NCI-H69 (cell line): ENCODE data around the gene PRRT1.
"Not testable (repeated sequence)": the region's sequence is repeated elsewhere in the genome, so short reads cannot be mapped to it uniquely, and the experiment has no call there.

Experiments used
- DNase-seq: peaks from one replicate; lab custom pipeline; 2025; lab: John Stamatoyannopoulos, UW

Gene PRRT1

DNA sequence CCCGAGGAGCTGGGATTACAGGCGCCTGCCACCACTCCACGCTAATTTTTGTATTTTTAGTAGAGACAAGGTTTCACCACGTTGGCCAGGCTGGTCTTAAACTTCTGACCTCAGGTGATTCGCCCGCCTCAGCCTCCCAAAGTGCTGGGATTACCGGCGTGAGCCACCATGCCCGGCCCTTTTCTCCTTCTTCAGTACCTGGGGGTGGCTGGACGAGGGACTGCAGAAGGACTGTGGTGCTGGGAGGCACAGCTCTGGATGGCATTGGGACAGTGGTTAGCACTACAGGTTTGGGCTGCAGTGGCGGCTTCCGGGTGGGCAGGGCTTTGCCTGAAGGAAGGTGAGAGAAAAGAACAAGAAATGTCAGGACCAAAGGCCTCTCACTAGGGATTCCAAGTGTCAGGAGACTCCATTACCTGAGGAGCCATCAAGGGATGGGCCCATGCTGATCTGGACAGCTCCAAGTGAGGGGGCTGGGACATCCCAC, 31.1 kb downstream of the PRRT1 start:
- DNase-seq: no peak

DNA sequence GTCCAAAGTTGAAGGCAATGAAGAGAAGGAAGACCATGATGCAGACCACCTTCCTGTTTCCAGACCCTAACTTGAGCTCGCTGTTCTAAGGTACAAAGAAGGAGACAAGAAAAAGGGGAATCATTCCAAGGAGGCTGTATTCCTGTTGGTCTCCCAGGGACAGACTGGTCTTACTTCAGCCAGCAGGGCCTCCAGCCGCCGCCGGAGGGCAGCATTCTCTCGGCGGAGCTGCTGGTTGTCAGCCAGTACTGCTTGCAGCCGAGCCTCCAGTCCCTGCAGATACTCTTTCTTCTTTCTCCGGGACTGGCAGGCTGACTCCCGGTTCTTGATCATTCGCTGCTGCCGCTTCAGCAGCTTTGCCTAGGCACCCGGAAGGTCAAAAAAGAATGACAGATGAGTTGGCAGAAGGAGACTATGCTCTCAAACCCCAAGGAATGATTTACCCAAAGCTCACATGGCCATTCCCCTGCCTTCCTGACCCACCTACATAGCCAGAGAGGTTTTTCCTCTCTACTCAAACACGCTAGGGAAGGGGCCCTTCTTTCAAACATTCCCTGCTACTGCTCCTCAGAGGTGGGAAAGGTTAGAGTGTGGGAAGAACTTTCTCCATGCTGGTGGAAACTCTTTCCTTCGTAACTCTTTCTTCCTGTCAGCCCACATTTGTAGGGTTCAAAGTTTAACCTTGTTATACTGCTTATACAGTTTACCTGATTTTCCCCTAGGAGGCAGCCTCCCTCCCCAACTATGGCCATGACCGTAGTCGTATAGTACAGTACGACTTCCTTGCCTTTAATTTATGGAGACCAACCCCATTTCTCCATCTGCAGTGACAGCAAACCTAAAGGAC, 32.7 kb downstream of the PRRT1 start:
- peak; percentile 82 for DNase-seq

DNA sequence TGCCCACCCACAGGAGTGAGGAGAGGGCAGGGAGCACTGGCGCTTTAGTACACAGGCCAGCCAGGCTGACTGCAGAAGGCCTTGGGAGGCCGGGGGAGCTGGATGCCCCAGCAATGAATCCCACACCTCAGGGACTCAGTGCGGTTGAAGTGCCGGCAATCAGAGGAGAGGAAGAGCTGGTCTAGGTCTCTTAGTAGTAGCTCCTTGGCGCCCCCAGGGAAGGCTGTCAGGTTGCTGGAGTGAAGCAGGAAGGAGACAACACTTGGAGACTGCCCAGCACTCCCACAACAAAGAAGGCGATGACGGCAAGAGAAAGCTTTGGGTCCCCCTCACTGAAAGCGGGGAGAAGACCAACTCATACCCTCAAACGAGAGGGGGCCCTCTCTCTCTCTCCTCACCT, 34.3 kb downstream of the PRRT1 start:
- no peak for DNase-seq

DNA sequence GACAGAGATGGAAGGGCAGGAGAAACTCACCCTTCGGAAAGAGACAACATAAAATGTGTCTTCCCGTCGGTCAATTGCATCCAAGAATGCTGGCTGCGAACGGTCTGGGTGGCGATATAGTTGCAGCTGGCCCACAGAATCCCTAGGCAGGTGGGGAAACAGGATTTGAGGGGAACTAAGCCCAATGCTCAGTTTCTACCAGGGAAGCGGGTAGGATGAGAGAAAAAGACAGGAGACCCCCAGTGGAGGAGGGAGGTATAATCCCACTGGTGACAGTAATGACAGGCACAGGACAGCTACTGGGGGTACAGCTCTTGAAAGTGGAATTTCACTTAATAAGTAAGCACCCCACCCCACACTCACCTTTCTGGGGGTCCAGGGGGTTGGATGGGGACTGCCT, 35.1 kb downstream of the PRRT1 start:
- peak; percentile 15 for DNase-seq

DNA sequence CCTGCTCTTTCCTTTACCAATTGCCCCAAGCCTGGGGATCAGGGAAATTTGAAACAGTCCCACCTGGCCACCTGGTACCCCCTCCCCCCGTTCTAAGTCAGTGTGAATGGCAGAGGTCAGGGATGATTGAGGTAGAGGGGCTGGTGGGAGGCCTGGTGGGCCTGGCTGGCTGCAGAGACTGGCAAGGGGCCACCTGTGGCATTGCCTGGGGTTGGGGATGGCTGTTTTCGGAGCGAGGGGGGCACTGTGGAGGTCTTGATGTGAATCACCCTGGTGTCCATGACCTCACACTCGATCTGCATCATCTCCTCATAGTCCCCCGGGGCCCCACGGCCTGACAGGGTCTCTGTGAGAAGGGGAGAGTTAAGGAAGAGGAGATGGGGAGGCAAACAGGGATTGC, 36.1 kb downstream of the PRRT1 start:
- no peak for DNase-seq

DNA sequence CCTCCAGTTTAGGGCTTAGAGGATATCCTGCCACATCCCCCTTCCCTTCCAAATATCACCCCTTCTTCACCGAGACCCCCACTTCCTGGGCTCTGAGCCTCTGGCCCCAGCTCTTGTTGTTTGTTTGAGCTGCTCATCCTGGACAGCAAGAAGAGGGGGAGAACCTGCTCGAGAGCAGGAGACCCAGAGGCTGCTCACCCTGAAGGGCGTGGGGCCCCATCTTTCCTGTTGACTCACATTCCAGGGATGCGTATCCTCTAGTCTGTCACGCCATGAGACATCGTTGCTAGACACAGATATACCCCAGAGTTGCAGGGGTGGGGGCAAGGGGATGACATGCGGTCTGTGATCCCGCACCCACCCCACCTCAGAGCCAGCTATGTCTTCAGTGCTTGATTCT, 36.9 kb downstream of the PRRT1 start:
- no peak for DNase-seq

DNA sequence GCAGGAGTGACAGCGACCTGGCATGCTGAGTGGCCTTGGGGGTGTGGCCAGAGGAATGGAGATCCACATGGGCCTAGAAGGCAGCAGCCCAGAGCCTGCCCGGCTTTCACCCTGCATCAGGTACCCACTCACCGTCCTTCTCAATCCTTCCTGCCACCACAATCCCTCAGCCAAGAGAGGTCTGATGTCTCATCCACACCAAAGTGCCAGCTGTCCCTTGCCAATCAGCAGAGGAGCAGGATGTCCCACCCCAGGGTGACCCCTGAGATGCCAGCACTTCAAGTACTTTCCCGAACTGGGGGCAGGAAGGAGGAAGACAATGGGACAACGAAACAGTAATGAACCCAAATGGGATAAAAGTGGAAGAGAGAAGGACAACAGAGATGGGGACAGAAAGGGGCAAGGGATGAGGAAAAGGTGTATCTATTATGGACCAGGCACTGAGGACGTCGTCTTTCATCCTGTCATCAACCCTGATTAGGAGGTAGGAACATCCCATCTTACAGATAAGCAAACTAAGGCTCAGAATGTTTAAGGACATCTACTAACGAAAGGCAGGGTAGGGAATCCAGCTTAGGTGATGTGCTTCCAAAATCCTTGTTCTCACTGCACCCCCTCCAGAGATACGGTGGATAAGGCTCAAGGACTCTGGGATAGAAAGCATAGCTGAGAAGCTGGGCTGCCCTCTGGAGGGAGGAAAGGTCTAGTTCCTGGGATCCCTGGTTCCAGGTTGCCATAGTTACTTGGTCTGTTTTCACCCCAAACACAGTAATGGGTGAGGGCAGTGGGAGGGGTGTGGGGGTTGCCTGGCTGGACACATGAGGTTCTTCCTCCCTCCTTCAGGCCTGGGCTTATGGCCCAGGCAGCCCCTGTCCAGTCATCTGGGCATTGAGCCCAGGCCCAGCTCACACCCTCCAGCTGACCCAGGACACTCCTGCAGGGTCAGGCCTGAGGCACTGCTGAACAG, 38.1 kb downstream of the PRRT1 start:
- no peak for DNase-seq

DNA sequence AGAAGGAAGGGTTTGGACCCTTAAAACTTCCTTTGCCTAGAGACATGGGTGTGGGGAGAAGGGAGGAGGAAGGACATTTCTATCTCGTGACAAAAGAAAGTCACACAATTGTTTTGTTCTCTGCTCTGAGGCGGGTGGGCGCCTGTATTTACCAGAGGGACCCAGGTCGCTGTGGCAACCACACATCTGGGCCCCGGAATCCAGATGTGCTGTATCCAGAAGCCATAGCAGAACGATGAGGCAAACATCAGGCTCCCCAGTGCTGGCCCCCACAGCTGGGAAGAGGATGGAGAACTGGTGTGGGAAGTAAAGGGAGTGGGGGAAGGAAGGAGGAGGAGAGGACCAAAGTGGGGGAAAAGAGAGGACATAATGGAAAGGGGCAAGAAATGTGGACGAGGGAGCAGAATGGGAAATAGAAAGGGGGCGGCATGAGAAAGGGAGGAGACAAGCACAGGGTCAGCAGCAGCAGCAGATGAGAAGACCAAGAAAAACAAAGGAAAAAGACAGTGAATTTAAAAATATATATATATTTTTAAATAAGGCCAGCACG, 39.2 kb downstream of the PRRT1 start:
- no peak for DNase-seq

DNA sequence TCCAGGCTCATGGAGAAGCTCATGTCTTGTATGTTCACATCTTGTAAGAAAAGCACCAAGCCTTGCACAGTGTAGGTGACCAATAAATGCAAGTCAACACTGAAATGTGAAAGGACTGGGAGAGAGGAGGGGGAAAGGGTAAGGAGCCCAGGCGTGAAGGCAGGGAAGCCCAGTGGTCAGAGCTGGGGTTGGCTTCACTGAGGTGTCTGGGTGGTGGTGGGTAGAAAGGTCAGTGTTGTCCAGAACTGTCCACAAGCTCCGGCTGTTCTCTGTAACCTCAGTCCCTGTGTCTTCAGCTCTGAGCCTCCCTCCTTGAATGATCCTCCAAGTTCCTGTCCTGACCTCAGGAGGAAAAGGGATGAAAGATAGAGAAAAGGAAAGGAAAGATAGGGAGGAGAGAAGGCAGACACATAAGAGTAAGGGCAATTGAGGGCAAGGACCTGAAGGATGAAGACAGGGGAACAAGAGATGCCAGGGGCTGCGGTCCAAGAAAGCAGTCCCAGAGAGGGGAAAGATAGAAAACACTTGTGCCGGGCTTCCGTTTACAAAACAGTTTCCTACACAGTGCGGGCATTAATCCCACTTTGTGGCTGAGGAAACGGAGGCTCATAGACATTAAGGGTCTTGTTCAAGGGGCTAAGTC, 40.2 kb downstream of the PRRT1 start:
- DNase-seq: no peak

DNA sequence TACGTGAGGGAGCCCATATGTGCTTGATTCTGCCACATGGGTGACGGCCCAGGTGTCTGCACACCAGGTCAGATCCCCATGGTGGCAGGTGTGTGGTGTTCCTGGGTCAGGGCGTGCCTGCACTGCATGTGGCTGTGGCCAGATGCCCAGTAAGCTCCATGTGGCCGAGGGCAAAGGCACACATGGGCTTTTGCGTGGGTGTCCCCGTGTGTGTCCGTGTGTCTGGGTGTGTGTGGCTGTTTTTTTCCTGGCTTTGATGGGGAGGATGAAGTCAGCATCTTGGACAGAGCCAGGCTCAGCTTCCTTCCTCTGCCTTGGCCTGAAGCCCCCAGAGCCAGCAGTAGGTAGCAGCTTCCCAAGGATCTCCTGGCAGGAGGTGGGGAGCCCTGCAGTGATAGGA, 41.1 kb downstream of the PRRT1 start:
- peak; percentile 57 for DNase-seq

DNA sequence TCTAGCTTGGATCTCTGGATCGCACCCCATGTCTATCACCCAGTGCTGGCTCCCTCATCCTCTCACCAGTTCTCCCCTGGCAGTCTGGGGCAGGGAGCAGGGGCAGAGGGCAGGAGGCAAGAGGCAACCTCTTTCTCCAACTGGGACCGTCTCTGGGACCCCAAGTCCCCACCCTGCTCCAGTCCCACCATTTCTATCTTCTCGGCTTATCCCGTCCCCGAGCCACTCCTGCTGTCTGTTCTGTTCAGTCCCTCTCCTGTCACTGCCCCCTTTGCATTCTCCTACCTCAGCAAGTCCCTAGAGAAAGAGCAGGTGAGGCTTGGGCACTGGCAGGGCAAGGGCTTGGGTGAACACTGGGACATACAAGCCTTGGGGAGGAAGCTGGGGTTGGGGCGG, 42.0 kb downstream of the PRRT1 start:
- DNase-seq: no peak

DNA sequence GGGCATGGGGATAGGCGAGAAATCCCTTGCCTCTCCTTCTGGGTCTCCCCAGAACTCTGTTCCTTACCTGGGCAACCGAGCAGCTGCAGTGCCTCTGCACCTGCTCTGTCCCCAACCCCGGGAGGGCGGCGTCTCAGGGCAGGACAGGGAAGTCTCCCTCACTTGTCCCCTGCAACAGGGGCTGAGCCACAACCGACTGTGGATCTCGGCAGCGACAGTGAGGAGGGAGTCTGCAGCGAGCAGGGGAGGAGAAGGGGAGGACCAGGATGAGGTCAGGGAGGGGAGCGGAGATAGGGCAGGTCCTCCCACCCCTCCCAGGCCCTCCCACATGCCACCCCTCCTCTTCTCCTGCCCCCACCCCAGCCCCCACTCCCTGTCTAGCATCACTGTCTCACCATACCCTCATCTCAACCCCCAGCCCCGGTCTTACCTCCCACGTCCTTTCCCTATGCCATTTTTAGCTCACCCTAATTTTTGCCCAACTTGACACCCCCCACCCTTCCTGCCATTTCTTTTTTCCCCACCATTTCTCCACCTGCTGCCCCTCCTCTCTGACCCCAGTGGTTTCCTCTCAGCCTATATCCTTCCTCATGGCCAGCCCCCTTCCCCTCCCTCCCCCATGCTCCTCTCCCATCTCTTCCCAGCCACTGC, 42.5 kb downstream of the PRRT1 start, which contains the start of gene TNXB:
Gene TNXB (minus strand): TSS at position 225 of the 651 bp plus-strand sequence. CDS start 11,140 bp downstream, outside the sequence.
- no peak for DNase-seq

DNA sequence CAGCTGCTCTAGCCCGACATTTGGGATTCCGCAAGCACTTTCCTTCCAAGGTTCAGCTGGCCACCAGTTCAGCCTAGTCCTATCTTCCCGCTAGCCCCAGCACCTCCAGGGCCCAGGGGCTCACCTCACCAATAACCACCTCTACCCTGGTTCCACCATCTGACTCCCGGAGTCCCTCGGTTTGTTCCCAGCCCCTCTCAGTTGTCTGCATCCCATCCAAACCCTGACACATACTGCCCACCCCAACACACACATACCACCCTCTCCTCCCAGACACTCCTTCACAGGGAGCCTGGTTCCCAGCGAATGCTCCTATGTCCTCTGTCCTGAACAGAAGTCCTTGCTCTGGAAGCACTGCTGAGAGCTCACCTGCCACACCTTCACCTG, 43.0 kb downstream of the PRRT1 start:
- DNase-seq: no peak

DNA sequence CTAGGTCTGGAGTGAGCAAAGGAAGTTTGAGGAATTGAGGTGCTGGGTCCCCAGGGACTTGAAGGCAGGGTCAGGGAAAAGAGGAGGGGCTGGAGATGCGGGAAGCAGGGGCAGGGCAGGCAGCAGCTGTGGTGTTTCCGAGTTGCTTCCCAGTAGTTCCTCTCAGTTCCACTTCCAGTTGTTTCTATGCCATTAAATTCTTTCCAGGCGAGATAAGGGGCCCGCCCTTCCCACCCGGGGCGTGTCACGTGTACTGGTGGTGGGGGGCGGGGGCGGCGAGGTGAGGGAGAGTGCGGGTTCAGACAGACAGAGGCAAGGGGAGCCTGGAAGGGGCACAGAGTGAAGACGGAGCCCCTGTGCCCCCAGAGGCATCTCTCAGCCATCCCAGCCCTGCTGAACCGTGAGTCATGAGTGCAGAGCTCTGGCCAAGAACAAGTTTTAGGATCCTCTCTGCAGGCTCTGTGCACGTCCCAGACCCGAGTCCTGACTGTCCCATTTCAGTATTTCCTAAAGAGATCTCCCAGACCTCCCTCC, 43.6 kb downstream of the PRRT1 start:
- peak; percentile 49 for DNase-seq

DNA sequence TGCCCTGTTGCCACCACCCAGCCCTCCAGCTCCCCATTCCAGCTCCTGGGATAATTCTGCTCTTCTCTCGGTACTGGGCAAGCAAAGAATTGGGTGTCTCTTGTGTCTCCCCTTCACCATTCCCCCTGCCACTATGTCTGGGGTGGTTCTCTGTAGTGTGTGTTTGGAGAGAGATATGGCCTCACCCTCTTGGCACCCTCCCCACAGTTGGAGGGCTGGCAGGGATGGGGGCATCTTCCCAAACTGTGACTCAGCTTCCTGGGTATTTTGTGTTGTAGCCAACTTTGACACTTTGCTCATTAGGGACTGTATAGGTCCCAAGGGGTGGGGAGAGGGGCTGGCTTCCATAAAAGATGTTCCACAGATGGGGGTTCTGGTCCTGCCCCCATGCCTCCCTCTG, 44.3 kb downstream of the PRRT1 start:
- no peak for DNase-seq

DNA sequence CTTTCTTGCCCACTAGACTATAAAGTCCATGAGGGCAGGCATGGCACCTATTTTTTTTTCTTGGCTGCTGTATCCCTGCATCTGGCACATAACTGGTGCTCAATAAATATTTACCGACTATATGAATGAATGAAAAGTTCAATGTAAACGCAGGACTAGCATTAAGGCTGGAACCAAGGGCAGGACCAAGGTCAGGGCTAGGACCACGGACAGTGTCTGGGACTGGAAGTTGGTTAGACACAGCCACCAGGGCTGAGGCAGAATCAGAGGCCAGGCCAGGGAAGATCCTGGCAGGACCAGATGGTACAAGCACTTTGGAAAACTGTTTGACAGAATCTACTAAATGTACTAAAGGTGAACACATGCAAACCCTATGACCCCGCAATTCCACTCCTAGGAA, 46.3 kb downstream of the PRRT1 start:
- no peak for DNase-seq

DNA sequence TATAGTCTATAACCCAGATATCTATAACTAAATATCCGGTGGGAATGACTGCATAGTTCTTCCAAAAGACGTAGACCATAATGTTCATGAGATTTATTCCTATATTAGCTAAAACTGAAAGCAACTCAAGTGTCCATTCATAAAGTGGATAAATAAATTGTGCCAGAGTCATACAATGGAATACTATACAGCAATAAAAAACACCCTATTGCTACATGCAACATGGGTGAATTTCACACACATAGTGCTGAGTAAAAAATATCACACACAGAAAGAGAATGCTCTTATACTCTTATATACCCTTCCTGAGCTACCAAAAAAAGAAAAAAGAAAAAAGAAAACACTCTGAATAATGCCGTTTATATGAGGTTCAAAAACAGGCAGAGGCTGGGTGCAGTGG, 49.5 kb downstream of the PRRT1 start:
- no peak for DNase-seq

DNA sequence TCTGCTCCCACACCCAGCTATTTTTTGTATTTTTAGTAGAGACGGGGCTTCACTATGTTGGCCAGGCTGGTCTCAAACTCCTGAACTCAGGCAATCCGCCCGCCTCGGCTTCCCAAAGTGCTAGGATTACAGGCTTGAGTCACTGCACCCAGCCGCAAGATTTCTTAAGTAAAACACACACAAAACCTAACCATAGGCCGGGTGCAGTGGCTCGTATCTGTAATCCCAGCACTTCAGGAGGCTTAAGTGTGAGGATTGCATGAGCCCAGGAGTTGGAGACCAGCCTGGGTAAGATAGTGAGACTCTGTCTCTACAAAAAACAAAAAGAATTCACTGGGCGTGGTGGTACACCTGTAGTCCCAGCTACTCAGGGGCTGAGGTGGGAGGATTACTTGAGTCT, 51.5 kb downstream of the PRRT1 start:
- DNase-seq: not testable (repeated sequence)
